AG09309 (cell line): Measurements from ENCODE around the gene RAB40B.

Experiments
- DNase-seq: peaks from one replicate; pipeline ENCODE4 v3.0.0-alpha.2; 2010; ENCODE audit warnings: low read depth
- H3K4me3 ChIP-seq: 2 replicates; pipeline ENCODE4 v1.5.1; 2011; ENCODE audit warnings: mild to moderate bottlenecking, low read depth, low read length, moderate library complexity; ENCODE audit not compliant: control insufficient read depth
- TF ChIP-seq, protein P1 (sequence below): IDR thresholded peaks from 2 replicates; pipeline ENCODE4 v1.5.1; 2011; ENCODE audit warnings: mild to moderate bottlenecking, low read depth, low read length, inconsistent platforms; ENCODE audit not compliant: insufficient read depth, control insufficient read depth; ENCODE audit errors: missing control alignments

RAB40B gene

DNA sequence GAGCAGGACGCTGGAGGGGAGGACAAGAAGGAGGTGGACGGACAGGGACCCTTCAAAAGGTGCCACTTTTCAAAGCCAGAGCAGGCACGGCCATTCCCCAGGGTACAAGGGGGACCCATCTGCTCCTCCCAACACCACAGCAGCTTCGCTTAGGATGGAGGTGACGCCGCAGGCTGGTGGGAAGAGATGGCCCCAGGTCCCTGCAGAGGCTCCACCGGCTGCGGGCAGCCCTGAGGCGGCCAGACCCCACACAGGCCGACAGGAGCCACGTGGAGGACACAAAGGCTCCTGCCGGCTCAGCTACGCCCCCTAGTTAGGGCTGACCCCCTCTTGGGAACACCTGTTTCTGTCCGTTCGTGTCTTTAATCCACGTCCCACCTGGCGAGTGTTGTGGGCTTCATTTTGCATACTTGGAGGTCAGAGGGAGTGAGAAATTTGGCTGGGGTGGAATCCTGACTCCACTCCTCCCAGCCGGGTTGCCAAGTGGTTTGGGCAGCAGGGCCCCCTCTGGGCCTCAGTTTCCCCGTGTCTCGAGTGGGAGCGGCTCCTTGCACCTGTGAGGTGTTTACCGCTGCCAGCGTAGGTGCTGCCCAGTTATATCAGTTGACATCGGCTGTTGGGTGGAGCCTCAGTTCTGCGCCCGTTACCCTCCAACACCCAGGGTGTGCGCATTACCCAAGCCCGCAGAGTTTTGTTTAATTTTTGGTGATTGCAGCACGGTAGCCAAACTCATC lies 12.2 kb upstream of the RAB40B start:
- TF ChIP-seq, protein P1, sequence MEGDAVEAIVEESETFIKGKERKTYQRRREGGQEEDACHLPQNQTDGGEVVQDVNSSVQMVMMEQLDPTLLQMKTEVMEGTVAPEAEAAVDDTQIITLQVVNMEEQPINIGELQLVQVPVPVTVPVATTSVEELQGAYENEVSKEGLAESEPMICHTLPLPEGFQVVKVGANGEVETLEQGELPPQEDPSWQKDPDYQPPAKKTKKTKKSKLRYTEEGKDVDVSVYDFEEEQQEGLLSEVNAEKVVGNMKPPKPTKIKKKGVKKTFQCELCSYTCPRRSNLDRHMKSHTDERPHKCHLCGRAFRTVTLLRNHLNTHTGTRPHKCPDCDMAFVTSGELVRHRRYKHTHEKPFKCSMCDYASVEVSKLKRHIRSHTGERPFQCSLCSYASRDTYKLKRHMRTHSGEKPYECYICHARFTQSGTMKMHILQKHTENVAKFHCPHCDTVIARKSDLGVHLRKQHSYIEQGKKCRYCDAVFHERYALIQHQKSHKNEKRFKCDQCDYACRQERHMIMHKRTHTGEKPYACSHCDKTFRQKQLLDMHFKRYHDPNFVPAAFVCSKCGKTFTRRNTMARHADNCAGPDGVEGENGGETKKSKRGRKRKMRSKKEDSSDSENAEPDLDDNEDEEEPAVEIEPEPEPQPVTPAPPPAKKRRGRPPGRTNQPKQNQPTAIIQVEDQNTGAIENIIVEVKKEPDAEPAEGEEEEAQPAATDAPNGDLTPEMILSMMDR, result no peak
- DNase-seq, result no peak
- no peak overlapping the region for H3K4me3 ChIP-seq

DNA sequence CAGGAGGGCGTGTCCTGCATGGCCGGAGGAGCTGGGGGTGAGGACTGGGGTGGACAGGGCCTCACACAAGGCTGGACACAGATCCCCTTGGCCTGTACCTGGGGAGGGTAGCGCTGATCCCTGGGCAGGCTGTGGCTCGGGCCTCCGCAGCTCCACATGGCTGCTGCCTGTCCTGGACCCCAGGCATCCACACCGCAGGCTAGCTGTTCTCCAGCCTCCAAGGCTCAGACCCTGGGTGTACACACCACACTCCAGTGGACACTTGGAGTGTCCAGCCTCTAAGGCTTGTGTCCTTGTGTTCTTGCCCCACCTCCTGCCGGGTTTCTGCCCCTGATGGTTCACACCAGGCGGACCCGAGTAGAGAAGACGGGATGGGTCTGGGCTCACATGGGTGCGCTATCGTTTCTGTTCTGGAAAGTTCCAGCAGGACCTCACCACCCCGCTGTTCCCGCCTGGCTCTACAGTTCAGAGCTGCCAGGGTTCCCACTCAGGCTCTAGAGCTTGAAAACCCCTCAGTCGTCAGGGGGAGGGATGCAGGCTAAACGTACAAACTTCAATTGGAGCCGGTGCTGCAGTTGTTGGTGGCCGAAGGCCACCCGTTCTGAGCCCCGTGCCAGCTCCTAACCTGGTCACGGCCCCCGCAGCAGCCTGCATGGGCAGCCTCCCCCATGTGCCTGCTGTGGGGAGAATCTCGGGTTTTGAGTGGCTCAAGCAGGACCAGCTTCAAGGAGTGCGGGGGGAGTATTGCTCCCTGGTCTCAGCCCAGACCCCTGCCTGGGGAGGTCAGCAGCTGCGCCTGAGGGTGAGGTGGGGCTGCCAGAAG lies 11.4 kb upstream of the RAB40B start:
- TF ChIP-seq, protein P1, result no peak
- no peak for DNase-seq

DNA sequence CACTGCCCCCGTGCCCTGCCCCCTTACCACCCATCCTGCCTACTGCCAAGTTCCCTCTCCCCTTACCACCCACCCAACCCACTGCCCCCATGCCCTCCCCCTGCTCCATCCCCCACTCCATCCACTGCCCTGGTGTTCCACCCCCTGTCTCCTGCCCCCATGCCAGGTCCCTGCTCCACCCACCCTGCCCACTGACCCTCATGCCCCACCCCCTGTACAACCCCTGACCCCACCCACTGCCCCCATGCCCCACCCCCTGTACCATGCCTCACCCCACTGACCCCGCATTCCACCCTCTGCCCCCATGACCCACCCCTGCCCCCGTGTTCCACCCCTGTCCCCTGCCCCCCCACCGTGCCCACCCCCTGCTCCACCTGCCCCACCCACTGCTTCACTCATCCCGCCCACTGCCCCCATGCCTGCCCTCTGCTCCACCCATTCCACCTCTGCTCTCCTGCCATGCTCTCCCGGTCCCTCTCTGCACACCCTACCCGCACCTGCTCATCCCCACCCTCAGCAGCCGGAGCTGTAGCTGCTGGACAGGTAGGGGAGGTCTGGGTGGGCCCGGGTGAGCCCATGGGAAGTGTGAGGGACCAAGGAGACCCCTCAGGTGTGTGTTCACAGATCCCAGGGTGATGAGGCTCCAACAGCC lies 10.7 kb upstream of the RAB40B start:
- no peak overlapping the region for H3K4me3 ChIP-seq
- TF ChIP-seq, protein P1, result no peak
- DNase-seq, result no peak

More for the DNA sequence above, 11.4 kb upstream of the RAB40B start:
- no peak overlapping the region for H3K4me3 ChIP-seq

GRCh38 chr17:82705756-82706155 lies 7.3 kb upstream of the RAB40B start:
- DNase-seq, result no peak
- H3K4me3 ChIP-seq, result no peak overlapping the region
- TF ChIP-seq, protein P1, result no peak

- DNase-seq, result no peak
- TF ChIP-seq, protein P1, result no peak
- no peak overlapping the region for H3K4me3 ChIP-seq
Observed at GRCh38 chr17:82704886-82705285, 6.4 kb upstream of the RAB40B start.

DNA sequence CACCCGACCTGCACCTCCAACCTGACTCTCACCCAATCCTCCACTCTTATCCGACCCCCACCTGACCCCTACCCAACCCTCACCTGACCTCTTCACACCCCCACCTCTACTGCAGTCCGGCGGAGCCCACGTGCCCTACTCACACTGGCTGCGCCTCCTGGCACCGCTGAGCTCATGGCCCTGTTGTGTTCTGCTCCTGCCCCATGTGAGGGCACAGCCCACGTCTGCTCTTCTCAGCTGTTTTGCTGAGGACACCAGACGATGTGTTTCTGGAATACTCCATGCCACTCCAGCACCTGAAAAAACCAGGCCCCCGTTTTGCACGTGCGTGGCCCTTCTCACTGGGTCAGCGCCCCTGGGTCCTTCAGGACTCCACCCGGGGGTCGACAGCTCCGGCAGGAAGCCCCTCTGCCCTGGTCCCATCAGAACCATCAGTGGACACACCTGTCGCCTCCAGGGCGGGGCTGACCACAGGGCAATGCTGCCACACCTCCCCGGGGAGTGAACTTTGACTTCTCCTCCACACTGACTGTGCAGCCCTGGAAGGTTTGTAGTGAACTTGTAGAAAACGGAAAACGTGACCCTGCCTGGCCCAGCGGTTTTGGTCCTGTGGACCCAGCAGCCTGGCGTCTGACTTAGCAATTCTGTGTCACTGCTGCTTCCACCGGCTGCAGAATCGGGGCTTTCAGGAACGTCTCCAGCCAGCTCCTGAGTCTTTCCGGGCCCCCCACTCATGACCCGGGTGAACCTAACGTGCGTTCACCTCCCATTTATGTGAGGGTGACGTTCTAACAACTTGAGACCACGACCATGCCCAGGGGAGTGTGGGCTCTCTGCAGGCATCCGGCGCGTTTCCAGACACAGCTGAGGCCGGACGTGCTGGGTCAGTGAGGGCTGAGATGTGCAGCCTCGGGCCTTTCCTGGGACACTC lies 5.7 kb upstream of the RAB40B start:
- no peak overlapping the region for H3K4me3 ChIP-seq
- TF ChIP-seq, protein P1, result no peak

More for the DNA sequence above, 5.7 kb upstream of the RAB40B start:
- no peak for DNase-seq
